ENCODE measurements around the gene NAALADL2.
"Not testable (repeated sequence)": the region's sequence is repeated elsewhere in the genome, so short reads cannot be mapped to it uniquely, and the experiment has no call there.

The NAALADL2 gene

DNA sequence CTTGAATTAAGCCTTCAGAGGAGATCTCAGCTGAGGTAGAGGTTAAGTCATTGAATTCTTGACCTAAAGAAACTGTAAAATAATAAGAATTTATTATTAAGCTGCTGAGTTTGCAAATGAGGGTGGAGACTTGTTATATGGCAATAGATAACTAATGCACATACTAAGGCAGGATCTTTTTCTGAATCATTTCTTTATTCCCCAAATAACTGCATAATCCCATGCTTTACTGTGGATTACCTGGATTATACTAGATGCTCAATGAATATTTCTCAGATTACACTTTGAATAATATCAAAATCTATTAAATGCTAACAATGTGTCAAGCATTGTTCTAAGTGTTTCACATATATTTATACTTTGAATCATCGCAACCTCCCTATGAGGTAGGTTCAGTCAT is 532.5 kb downstream of the NAALADL2 start:
- DNase-seq: no peak

DNA sequence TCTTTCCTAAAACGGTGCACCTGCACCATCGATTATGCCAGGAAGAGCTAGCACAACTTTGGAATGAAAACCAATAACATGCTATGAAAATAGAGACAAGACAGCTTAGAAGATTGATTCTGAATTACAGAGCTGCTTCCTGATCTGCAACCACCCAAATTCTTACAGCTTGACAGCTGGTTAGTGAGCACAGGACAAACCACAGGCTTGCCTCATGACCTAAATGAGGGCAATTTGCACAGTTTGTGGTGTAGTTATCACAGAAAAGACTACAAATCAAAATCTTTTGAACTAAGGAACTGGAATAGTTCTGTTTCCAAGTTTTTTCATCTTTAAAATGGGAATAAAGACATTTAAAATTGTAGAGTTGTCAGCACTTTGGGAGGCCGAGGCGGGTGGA is 533.5 kb downstream of the NAALADL2 start:
- no peak for DNase-seq

DNA sequence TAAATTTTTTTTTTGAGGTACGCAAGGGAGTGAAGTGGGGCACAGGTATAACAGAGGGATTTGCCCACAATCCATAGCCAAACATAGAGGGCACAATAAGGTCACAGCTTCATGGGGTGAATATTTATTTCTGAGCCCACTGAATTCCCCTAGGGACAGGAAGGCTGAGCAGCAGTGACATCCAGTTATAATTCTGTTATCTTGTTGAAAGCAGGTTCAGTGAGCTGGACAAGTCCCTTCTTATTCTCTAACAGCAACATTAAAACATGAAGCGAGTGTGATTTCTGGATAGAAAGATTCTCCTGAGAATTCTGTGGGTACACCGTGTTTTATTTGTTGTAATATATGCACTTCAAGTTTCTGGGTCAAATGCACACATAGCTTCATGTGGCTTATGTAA is 538.2 kb downstream of the NAALADL2 start:
- DNase-seq: no peak

DNA sequence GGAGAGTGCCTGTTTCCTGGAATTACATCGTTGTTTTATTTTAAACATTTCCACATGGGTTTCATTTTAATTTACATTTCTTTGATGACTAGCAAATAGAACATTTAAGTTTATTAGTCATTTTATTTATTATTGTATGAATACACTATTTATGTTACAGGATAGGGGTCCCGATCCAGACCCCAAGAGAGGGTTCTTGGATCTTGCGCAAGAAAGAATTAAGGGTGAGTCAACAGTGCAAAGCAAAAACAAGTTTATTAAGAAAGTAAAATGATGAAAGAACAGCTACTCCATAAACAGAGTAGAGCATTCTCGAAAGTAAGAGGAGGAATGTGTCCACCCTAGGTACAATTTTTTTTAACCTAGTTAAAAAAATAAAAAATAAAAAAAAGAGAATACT is 539.5 kb downstream of the NAALADL2 start:
- DNase-seq: no peak

DNA sequence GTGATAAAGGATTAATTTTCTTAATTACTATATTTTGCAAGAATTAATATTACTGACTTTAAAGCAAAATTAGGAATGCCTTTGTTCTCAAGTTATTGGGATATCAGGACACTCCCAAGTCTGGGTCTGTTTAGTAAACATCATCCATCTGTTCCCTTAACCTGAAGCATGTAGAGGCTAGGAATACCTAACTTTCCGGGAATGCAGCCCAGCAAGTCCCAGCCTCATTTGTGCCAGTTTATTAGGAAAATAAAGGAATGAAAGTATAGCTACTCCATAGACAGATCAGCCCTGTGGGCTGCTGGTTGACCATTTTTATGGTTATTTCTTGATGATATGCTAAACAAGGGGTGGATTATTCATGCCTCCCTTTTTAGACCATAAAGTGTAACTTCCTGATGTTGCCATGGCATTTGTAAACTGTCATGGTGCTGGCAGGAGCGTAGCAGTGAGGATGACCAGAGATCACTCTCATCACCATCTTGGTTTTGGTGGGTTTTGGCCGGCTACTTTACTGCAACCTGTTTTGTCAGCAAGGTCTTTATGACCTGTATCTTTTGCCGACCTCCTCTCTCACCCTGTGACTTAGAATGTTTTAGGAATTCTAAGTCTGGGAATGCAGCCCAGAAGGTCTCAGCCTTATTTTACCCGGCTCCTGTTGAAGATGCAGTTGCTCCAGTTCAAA is 540.2 kb downstream of the NAALADL2 start:
- no peak for DNase-seq

DNA sequence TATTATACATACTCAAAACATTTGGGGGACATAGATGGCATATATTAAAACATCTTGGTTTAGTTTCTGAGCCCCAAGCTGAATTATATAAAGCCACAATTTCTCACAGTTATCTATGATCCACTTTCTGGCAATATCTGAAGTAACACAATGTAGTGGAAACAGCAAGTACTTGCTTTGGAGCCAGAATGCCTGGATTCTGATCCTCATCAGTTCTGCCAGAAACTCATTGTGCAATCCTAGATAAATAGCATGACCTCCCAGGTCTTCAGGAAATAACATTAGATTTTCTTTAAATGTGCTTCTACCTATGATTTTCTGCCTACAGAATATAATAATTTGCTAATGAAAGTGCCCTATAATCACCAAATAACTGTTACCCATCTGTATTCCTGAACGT is 544.9 kb downstream of the NAALADL2 start:
- no peak for DNase-seq

DNA sequence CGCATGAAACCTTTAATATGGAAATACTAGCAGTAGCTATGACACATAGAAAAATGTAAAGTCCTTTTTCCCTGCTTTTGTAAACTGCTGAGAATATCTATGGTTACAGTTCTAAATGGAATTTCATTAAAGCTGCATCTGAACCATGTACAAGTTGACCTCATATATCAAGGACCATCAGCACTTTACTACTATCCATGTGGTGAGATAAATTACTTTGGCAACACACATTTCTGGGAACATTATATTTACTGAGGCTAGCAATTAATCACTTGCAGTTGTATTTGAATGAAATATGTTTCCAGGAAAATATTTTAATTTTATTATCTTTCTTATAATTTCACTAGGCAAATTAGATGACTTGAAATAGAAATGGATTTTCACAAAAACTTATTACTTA is 545.5 kb downstream of the NAALADL2 start:
- no peak for DNase-seq

DNA sequence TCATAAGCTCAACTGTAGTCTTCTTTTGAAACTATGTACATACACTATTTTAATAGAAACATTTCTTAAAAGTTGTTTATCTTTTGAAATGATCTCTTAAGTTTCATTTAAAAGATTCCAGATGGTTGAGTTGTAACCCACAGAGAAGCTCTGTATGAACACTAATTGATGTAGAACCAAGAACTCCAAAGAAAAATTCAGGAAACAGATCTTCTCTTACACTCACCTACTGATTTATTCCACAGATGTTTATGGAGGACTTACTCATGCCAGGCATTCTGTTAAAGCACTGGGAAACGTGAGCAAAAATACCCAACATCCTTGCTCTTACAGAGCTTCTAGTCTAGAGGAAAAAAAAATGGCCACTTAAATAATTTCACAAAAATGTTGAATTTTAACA is 551.1 kb downstream of the NAALADL2 start:
- DNase-seq: no peak

DNA sequence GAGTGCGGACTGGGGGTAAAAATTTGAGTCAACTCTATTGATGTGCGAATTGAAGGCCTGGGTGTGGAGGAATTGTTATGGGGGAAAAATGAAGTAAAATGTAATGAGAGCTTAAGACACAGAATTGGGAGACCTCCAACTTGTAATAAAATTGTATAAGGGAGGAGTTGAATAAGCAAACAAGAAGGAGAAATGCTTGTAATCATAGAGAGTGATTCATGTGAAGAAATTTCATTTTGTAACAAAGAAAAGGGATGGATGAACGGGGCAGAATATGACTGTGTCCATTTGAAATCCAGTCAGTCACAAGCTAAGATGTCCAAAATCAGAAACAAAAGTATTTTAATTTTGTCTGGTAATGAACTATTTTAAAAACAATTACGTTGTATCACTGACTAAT is 552.3 kb downstream of the NAALADL2 start:
- DNase-seq: no peak

DNA sequence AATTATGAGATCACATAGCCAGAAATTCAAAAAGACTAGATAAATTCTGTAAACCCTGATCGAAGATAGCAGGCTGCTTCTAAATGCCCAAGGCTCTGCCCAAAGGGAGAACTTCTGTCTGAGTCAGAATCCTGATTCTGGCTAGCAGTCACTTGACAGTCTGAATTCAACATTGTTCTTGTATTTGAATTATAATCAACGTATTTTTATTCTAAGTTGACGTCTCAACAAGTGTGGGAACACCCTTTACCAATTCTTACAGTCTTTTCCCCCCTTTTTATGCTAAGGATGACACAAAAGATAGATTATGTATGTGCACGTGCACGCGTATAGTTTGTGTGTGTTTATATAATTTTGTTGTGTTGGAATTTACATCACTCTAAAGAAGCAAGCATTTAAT is 552.8 kb downstream of the NAALADL2 start:
- DNase-seq: no peak

DNA sequence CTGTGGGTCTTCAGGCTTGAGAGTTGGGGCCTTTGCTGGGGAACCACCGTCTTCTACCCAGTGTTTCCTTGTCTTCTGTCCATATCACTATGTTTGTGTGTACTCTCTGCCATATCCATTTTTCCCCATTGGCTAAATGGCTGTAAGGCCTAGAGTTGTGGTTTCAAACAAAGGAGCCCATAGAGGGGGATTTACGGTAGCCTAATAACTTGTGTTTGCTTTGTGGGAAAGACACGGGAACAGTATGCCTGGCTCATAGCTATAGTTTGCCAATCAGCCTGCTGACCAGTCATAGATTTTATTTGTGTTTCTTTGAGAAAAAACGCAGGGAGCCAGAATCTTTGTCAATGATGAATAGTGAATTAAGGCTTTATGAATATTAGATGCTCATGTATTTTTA is 554.8 kb downstream of the NAALADL2 start:
- no peak for DNase-seq

DNA sequence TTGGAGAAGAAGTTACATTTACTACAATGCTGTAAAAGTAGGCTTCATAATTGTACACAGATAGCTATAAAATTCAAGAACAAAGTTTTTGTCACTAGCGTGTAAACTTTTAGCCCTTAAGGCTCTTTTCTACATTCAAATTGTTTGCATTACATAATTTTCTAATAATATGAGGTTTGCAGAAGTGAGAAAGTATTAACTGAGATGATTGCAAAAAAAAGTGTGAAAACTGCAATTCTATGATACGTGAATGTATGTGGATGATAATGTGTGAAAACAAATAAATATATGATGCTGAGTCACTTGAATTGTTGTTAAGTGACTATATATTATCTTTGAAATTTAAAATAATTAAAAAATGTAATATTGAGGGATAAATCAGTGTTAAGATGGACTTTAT is 557.5 kb downstream of the NAALADL2 start:
- DNase-seq: no peak

DNA sequence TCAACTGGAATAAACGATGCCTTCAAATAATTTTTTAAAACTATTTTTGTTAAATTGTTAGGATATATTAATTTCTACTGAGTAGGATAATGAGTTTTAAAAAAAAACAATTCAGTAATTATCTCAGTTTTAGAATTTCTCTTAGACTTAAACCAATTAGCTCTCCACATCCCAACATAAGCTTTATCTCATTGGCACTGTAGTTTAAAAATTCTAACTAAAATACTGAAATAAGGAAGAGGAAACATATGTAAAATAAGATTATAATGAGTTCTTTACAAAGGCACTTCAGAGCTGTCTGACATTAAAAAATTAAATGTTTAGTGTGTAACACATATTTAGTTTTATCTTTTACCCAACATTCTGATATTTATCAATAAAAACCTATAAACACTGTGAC is 558.3 kb downstream of the NAALADL2 start:
- DNase-seq: no peak

DNA sequence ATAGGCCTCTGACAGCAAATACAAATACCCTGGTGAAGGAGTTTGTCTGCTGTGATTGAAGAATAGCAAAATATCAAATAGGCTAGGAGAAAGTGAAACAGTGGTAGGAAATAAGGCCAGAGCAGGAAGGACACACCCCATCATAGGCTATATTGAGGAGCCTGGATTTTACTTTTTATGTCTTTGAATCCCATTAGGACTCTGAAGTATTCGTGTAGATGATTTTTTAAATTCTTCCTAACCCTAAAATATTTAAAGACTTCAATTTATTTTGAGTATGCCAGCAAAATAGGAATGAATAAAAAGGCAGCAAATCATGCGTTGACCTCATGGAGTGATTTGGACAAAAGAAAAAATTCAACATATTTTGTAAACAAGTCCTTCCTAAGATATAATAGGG is 562.8 kb downstream of the NAALADL2 start:
- DNase-seq: no peak

DNA sequence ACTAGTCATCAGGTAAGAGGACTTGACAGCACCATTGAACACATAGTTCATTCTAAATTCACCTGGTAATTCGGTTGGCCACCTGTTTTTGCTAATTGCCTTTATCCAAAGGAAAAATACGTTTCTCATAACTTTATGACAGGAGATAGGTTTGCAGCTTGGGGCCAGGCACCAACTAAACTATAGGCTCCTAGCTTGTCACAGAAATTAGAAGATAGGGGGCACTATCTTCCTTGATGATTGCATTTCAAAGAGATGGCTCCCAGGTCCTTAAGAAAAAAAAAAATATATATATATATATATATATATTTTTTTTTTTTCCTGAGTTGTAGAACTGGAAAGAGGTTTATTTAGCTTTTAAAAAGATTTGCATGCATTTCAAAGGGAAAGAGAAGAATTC is 563.6 kb downstream of the NAALADL2 start:
- DNase-seq: no peak

DNA sequence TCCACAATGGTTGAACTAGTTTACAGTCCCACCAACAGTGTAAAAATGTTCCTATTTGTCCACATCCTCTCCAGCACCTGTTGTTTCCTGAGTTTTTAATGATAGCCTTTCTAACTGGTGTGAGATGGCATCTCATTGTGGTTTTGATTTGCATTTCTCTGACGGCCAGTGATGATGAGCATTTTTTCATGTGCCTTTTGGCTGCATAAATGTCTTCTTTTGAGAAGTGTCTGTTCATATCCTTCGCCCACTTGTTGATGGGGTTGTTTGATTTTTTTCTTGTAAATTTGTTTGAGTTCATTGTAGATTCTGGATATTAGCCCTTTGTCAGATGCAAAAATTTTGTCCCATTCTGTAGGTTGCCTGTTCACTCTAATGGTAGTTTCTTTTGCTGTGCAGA is 564.7 kb downstream of the NAALADL2 start:
- not testable (repeated sequence) for DNase-seq

DNA sequence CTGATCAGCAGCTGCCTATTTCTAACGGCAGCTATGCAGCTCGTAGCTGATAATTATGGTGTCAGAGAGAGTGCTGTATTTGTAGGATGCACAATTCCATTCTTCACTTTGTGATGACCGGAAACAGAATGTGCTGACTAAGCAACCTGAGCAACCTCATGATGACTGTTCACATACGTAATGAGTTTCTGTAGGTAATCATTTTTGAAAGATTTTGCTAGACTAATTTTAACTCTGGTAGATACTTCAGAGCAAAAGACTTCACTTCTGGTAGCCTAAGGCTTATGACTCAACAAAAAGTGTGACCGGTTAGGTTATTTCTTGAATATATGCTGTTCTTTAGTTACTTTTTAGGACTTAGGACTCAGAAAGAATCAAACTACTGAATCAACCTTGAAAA is 567.7 kb downstream of the NAALADL2 start:
- DNase-seq: no peak

DNA sequence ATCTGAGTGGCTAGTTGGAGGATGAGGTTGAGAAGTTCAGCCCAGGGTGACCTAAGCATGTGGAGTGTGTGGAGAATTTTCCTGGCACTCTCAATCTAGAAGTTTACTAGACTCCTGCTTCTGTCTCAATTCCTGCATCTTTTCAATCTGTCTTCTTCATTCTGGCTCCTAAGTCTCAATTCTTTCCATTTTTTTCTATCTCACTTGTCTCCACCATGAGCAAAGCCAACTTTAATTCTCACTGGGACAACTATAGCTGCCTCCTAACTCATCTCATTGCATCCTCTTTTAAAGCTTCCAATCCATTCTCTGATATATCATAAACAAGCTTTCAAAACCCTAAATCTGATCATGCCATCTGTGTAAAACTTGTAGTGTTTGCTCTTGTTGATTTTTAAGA is 569.3 kb downstream of the NAALADL2 start:
- no peak for DNase-seq

DNA sequence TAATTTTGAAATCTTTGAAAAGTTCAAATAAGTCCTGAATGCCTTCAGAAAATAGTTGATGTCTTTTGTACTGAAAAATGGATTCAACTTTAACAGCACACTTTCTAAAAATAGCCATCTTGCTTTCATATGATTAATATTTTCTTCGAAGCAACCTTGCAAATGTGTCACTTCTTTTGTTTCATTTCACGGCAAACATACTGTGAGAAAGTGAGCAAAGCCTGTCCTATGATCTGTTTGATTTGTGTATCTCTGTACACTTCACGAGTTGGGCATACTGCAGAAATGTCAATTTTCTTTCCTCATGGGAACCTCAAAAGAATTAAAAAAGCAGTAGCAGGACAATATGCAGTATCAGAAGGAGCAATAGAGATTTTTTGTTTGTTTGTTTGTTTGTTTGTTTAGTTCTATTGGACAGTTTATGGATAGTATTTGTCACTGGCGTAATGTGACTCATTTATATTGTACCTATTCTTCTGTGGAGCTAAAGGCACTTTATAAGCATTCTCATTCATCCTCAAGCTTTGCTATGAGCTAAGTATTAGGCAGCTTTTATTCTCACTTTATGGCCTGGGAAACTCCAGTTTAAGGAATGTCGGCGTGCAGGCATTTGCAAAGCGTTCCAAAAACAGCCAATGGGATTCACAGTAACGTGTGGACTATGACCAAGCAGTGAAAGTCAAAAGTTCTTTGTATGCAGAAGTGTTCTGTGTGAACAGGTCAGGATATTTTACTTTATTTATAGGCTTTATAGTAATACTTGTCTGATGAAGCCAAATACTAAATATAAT is 572.0 kb downstream of the NAALADL2 start:
- DNase-seq: no peak

DNA sequence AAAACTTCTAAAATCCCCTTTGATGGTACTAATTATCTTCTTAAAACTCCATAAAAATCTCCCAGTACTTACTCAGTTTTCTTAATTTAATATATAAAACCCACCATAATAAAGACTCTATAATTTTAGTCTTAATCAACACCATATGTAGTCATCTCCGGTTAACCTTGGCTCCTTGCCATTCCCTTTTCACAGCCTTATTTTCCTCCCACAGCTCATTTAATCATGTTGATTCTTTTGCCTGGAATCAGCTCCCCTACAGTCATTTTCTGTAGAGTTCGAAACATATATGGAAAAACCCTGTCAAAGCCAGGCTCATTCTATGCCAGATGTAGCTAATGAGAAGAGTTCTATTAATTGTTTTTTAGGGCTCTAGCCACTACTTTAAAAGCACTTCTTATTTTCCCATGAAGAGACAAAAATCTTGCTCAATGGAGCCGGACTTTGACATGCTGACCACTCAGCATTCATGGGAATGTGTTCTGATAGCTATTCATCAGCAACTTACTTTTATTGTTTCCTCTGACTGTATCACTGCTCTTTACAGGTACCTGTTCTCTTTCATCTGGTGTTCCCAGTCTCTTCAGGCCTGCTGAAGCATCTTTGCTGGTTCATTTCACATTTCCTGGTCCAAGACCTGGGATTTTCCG is 573.4 kb downstream of the NAALADL2 start:
- no peak for DNase-seq

DNA sequence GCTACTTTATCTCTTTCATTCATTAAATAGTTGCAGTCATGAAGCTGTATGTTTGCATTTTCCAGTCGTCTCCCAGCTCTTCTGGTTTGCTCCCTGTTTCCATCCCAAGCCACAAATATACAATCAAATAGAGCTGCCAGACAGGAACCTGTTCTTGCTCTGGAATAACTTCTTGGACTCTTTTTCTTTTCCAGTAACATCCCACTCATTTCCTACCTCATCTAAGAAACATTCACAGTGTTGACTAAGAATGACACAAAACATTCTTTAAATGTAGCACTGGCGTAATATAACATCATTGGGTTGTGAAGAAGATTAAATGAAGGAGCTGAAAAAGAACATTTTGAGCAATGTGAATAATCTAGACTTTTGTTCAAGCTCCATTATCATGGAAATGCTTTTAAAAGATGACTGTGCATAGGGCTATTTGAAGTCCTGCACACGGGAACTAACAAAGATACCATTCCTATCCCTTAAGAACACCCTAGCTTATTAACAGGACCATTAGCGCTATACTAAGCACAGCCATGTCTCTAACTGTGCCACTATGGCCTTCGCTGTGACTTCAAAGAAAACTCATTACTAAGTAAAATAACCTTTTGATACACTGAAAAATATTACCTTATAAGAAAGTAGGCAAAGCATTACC is 574.0 kb downstream of the NAALADL2 start:
- no peak for DNase-seq

DNA sequence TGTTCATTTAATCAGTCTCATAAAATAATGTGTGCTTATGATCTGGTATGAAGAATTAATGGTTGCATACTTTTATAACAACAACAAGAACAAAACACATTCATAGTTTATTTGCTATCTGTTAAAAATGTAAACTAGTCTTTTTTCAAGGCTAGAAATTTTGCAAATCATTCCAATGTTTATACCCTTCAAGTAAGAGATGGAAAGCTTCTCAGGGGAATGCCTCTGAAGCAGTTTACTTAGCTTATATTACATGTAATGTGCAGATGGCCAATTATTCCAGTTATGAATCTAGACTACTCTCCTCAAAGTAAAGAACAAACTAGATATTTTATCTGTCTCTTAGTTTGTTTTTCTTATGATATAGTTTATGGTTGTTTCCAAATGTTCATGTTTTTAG is 575.4 kb downstream of the NAALADL2 start:
- DNase-seq: no peak

DNA sequence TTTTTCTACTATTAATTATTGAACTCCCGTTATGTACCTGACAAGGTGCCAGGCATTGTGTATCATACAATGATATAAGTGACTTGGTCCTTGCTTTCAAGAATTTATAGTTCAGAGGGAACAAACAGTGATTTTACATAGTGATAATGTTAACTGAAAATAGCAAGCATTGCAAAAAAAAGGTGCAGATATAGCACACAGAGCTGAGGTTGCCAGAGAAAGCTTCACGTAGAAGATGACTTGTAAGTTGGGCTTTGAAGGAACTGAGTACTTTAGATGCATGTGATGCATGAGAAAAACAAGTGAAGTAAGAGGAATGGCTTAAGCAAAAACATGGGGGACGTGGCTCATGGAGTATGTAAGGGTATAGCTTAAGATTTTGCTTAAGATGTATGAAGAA is 584.5 kb downstream of the NAALADL2 start:
- DNase-seq: no peak

DNA sequence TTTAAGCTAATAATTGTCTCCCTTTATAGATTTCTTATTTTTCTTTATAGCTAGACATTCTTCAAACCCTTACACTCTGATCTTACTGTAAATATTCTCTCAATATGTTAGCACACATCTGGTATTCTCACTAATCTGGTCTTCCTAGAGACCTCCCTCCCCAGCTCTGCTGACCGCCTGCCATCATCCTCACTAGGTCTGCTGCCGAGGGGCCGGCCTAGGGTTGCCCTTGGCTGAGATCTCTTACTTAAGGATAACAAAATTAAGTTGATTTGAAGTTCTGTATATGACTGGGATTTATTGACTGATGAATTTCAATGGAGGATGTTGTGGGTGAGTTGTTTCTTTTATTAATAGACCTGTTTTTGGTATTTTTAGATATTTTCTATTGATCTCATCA is 586.6 kb downstream of the NAALADL2 start:
- no peak for DNase-seq
